HepG2 (cell line): Measurements from ENCODE around the gene LRRC4C. TPM values are rescaled to one million over a fixed set of nuclear protein-coding genes. Genes with fewer than 3 reads are reported as not detected.

Experiments used
- ATAC-seq: fragments of 200-7000 bp; cut with Tn5 transposase; 3 replicates; pipeline ENCODE4 v1.9.1; 2020; ENCODE audit warnings: mild to moderate bottlenecking, moderate library complexity
- BruUV-seq: library from RNA; stranded (reverse); fragments of 400-500 nt; replicated peaks from 2 replicates; lab custom pipeline; 2021; lab: Mats Ljungman, UMichigan
- CTCF ChIA-PET: fragments of 300-600 bp; formaldehyde crosslinking; extraction: SDS; loops from one replicate; lab custom pipeline; 2021; ENCODE audit warnings: low total read pairs, inconsistent platforms, low intra/inter-chr PET ratio; lab: Yijun Ruan, JAX
- POLR2A ChIA-PET: fragments of 350-600 bp; sonication (Branson Sonifier 250); formaldehyde crosslinking; loops from one replicate; lab custom pipeline; 2020; ENCODE audit warnings: antibody characterized with exemption, inconsistent platforms; lab: Yijun Ruan, JAX
- DNase-seq: peaks from one replicate; pipeline ENCODE4 v3.0.0-alpha.2; 2015; ENCODE audit warnings: low spot score
- FAIRE-seq: peaks from 3 replicates; lab custom pipeline; 2011; peaks lifted over from hg19 to GRCh38; lab: Jason Lieb, UNC
- H2AFZ ChIP-seq: one replicate; pipeline ENCODE4 v1.6.1; 2011; ENCODE audit warnings: low read length, inconsistent platforms
- H3K27ac ChIP-seq: fragments of 300-600 bp; 3 replicates; pipeline ENCODE4 v1.8.0; 2011; ENCODE audit warnings: mixed run types, mild to moderate bottlenecking, mixed read lengths, low read length, inconsistent platforms; ENCODE audit not compliant: insufficient read depth; ENCODE audit errors: extremely low read length
- H3K27me3 ChIP-seq, 2 experiments: fragments of 200-600 bp in 1 of 2; 2 replicates in 1 of 2; 3 replicates in 1 of 2; pipeline versions ENCODE4 v1.6.0 to v1.8.0; 2011; ENCODE audit warnings: low read length in 2 of 2, mild to moderate bottlenecking in 2 of 2, moderate library complexity in 2 of 2, inconsistent platforms in 1 of 2; ENCODE audit not compliant: insufficient read depth in 2 of 2, control insufficient read depth in 1 of 2
- H3K36me3 ChIP-seq, 2 experiments: fragments of 200-600 bp in 1 of 2; replicated peaks in 1 of 2; 2 replicates in 1 of 2; 3 replicates in 1 of 2; pipeline versions ENCODE4 v1.5.1 to v1.8.0; 2011; ENCODE audit warnings: low read length in 2 of 2, inconsistent platforms in 1 of 2; ENCODE audit not compliant: insufficient read depth in 2 of 2, control insufficient read depth in 1 of 2
- H3K4me1 ChIP-seq: 2 replicates; pipeline ENCODE4 v1.5.1; 2012; ENCODE audit warnings: low read length, inconsistent platforms; ENCODE audit not compliant: insufficient read depth
- H3K4me2 ChIP-seq: 2 replicates; pipeline ENCODE4 v1.6.0; 2011; ENCODE audit warnings: low read depth, low read length, inconsistent platforms
- H3K4me3 ChIP-seq, 3 experiments: fragments of 200-600 bp in 1 of 3; sonication (generic), shearing (Covaris generic) in 1 of 3; replicated peaks in 1 of 3; 2 replicates each; pipeline ENCODE4 v1.5.1; 2011 to 2016; ENCODE audit warnings: low read length in 3 of 3, inconsistent platforms in 2 of 3, low read depth in 2 of 3, mild to moderate bottlenecking in 2 of 3, control low read depth in 1 of 3, mixed read lengths in 1 of 3; ENCODE audit not compliant: insufficient read depth in 1 of 3
- H3K79me2 ChIP-seq: one replicate; pipeline ENCODE4 v1.6.1; 2011; ENCODE audit warnings: low read length, inconsistent platforms; ENCODE audit not compliant: insufficient read depth
- H3K9ac ChIP-seq: 2 replicates; pipeline ENCODE4 v1.6.0; 2011; ENCODE audit warnings: mild to moderate bottlenecking, low read depth, low read length, inconsistent platforms; ENCODE audit not compliant: insufficient read depth
- H3K9me3 ChIP-seq: 2 replicates; pipeline ENCODE4 v1.5.1; 2012; ENCODE audit warnings: mild to moderate bottlenecking, low read length
- H4K20me1 ChIP-seq: 2 replicates; pipeline ENCODE4 v1.6.0; 2011; ENCODE audit warnings: inconsistent platforms, mild to moderate bottlenecking, low read length, moderate library complexity; ENCODE audit not compliant: insufficient read depth
- PAF1 ChIP-seq: IDR thresholded peaks from 2 replicates; pipeline ENCODE4 v1.6.1; 2016; ENCODE audit warnings: missing genetic modification reagents, missing compliant biosample characterization
- ZNF12 ChIP-seq: sonication (generic); formaldehyde crosslinking; IDR thresholded peaks from 2 replicates; pipeline ENCODE4 v1.5.0; 2020; ENCODE audit warnings: missing genetic modification reagents
- ZSCAN22 ChIP-seq: sonication (generic); formaldehyde crosslinking; IDR thresholded peaks from 2 replicates; pipeline ENCODE4 v1.4.0; 2020; ENCODE audit warnings: mild to moderate bottlenecking, missing genetic modification reagents
- WGBS: methylation state at CpG from one replicate; pipeline ENCODE4 v1.1.6; 2017; ENCODE audit warnings: low lambda C conversion rate; 5-methylcytosine and 5-hydroxymethylcytosine counted together
- in situ Hi-C: cut with HindIII; loops from 2 replicates; pipeline ENCODE4 v1.10.0; 2017; ENCODE audit warnings: low pct_unique_long_range_greater_than_20kb; ENCODE audit not compliant: extremely low pct_ligation_motif_present
- intact Hi-C: fragments of 100-400 bp; cut with micrococcal nuclease; formaldehyde crosslinking; loops from one replicate; pipeline ENCODE4 v1.10.0; 2022; ENCODE audit not compliant: unreplicated experiment
- polyA plus RNA-seq, 8 experiments: library from polyadenylated mRNA; depleted of rRNA in 3 of 8; stranded (reverse) in 7 of 8; unstranded in 1 of 8; fragments of >200 nt; fragmentation: Illumina TruSeq in 4 of 8; extraction: Trizol in 4 of 8; gene quantifications; 2 replicates each; pipeline versions ENCODE4 v1.2.1 to v1.2.3, GENCODE V29; 2011 to 2016; ENCODE audit warnings: low read depth in 4 of 8, missing spikeins in 1 of 8, mixed read lengths in 1 of 8; ENCODE audit not compliant: insufficient read depth in 1 of 8
- total RNA-seq, 5 experiments: library from RNA; depleted of rRNA; stranded (reverse); fragments of >200 nt; fragmentation: Illumina TruSeq; extraction: Trizol; gene quantifications; 2 replicates each; pipeline ENCODE4 v1.2.3, GENCODE V29; 2016; ENCODE audit warnings: low read depth in 1 of 5
- TF ChIP-seq, protein P1 (sequence below): IDR thresholded peaks from 2 replicates; pipeline ENCODE4 v1.6.1; 2012; ENCODE audit warnings: low read length, improper control_type of control experiment
- TF ChIP-seq, protein P2 (sequence below): sonication (generic); formaldehyde crosslinking; IDR thresholded peaks from 2 replicates; pipeline ENCODE4 v1.8.0; 2022; ENCODE audit warnings: missing genetic modification reagents, mild to moderate bottlenecking, moderate library complexity, borderline replicate concordance

Gene LRRC4C
- total and polyA plus RNA-seq, 2 of the 13 experiments (the other 11 are each of a cell fraction or from before 2014, with no cell fraction given): not detected

DNA sequence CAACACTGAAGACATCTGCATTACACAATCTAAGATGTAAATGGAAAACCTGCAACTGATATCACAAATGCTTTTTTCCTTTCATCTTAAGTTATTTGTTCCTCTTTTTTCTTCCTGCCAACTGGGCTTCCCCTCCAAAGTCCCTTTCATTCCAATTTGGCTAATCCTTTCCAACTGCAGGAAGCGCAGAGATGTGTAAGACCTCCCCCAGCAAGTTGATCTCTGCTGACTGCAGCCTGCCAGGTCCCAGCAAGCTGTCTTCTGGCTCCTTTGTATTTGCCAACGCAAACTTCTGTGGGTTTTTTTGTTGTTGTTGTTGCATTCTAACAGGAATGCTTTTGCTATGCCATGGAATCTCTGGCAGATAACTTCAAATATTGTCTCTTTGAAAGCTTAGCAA lies 38.5 kb upstream of the LRRC4C start:
- CTCF ChIA-PET: no interaction called here
- POLR2A ChIA-PET: no interaction called here
- intact Hi-C loops: no loop called here

More for the DNA sequence above, 38.5 kb upstream of the LRRC4C start:
- DNase-seq: no peak
- H4K20me1 ChIP-seq: no peaks in the 10 kb centered on the region
- no peaks in the 10 kb centered on the region for H3K4me1 ChIP-seq
- ATAC-seq: no peak
- in situ Hi-C loops: no loop called here
- BruUV-seq: no TSS peak
- H2AFZ ChIP-seq: no peak overlapping the region
- H3K79me2 ChIP-seq: no peaks in the 10 kb centered on the region
- H3K36me3 ChIP-seq: no peaks in the 10 kb centered on the region
- H3K9ac ChIP-seq: no peak overlapping the region
- H3K4me3 ChIP-seq: no peak overlapping the region
- WGBS: 22% methylated on average over 2 of the region's 2 CpGs
- H3K9me3 ChIP-seq: no peaks in the 10 kb centered on the region
- H3K27me3 ChIP-seq: no peaks in the 10 kb centered on the region
- TF ChIP-seq ZSCAN22 (no peak), PAF1 (CRISPR knock-in tag) (no peak), ZNF12 (no peak)
- TF ChIP-seq, protein P1, sequence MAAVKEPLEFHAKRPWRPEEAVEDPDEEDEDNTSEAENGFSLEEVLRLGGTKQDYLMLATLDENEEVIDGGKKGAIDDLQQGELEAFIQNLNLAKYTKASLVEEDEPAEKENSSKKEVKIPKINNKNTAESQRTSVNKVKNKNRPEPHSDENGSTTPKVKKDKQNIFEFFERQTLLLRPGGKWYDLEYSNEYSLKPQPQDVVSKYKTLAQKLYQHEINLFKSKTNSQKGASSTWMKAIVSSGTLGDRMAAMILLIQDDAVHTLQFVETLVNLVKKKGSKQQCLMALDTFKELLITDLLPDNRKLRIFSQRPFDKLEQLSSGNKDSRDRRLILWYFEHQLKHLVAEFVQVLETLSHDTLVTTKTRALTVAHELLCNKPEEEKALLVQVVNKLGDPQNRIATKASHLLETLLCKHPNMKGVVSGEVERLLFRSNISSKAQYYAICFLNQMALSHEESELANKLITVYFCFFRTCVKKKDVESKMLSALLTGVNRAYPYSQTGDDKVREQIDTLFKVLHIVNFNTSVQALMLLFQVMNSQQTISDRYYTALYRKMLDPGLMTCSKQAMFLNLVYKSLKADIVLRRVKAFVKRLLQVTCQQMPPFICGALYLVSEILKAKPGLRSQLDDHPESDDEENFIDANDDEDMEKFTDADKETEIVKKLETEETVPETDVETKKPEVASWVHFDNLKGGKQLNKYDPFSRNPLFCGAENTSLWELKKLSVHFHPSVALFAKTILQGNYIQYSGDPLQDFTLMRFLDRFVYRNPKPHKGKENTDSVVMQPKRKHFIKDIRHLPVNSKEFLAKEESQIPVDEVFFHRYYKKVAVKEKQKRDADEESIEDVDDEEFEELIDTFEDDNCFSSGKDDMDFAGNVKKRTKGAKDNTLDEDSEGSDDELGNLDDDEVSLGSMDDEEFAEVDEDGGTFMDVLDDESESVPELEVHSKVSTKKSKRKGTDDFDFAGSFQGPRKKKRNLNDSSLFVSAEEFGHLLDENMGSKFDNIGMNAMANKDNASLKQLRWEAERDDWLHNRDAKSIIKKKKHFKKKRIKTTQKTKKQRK: no peak
- TF ChIP-seq, protein P2, sequence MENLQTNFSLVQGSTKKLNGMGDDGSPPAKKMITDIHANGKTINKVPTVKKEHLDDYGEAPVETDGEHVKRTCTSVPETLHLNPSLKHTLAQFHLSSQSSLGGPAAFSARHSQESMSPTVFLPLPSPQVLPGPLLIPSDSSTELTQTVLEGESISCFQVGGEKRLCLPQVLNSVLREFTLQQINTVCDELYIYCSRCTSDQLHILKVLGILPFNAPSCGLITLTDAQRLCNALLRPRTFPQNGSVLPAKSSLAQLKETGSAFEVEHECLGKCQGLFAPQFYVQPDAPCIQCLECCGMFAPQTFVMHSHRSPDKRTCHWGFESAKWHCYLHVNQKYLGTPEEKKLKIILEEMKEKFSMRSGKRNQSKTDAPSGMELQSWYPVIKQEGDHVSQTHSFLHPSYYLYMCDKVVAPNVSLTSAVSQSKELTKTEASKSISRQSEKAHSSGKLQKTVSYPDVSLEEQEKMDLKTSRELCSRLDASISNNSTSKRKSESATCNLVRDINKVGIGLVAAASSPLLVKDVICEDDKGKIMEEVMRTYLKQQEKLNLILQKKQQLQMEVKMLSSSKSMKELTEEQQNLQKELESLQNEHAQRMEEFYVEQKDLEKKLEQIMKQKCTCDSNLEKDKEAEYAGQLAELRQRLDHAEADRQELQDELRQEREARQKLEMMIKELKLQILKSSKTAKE (CRISPR knock-in tag): no peak
- H3K4me2 ChIP-seq: no peak overlapping the region
- FAIRE-seq: no peak
- H3K27ac ChIP-seq: no peak overlapping the region
